GM23248 (cell line): ENCODE measurements around the gene CNN3.

Experiments
- EZH2 ChIP-seq: fragments of 200-600 bp; sonication (generic); IDR thresholded peaks from 2 replicates; pipeline ENCODE4 v1.6.1; 2018; ENCODE audit warnings: antibody characterized with exemption, mild to moderate bottlenecking; ENCODE audit not compliant: insufficient read depth, poor library complexity, severe bottlenecking
- EZH2phosphoT487 ChIP-seq: fragments of 200-600 bp; sonication (generic); IDR thresholded peaks from 2 replicates; pipeline ENCODE4 v1.6.1; 2018; ENCODE audit warnings: antibody characterized with exemption, moderate library complexity, mild to moderate bottlenecking, low read depth; ENCODE audit not compliant: insufficient read depth

DNA sequence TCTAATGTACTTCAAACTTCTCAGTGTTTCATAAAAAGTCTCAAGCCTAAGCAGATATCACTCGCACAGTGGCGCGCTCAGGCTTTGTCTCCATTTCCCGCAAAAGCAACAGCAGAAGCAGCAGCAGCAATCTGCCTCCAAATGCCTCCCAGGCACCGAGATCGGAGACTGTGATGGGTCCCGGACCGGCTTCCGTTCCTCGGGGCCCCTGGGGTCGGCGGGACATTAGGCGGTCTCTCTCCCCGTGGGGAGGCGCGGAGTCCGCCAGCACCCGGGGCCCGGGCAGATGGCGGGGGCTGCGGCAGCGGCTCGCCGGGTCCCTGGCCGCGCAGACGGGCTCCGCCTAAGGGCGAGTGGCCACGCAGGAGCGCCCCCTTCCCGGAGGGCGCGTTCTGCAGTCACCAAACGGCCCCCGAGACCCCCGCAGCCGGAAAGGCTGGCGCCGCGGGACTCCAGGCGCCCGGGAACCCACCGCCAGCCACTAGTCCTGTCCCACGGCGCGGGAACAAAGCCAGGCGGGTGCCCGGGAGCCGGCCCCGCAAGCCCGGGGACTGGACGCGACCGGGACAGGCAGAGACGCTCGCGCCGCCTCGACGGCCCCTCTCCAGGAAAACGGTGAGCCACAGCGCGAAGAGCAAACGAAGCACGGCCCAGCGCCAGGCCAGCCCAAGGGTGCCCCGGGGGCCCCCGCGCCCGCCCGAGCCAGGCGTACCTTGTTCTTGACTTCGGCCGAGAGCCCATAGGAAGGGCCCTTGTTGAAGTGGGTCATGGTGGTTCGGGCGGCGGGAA lies 590 bp downstream of the CNN3 start:
- TF ChIP-seq EZH2phosphoT487 (no peak), EZH2 (no peak)
